Endothelial cell (in vitro differentiated cells): ENCODE data around the gene PPP1R27. TPM values are rescaled to one million over a fixed set of nuclear protein-coding genes. Genes with fewer than 3 reads are reported as not detected.
A peak's percentile ranks its signal among the peaks of the same experiment; 100 is the strongest.

ENCODE experiments used
- DNase-seq: peaks from one replicate; pipeline ENCODE4 v3.0.0; 2021; ENCODE audit warnings: low spot score
- H3K27ac Mint-ChIP-seq: one replicate; pipeline ENCODE4 v1.8.0; 2021; ENCODE audit warnings: mixed read lengths, inconsistent platforms; ENCODE audit not compliant: unreplicated experiment
- H3K27me3 Mint-ChIP-seq: one replicate; pipeline ENCODE4 v1.8.0; 2021; ENCODE audit warnings: mild to moderate bottlenecking, moderate library complexity, mixed read lengths, inconsistent platforms; ENCODE audit not compliant: unreplicated experiment
- H3K36me3 Mint-ChIP-seq: one replicate; pipeline ENCODE4 v1.8.0; 2021; ENCODE audit warnings: mild to moderate bottlenecking, low read depth, mixed read lengths, inconsistent platforms; ENCODE audit not compliant: unreplicated experiment
- H3K4me1 Mint-ChIP-seq: one replicate; pipeline ENCODE4 v1.8.0; 2021; ENCODE audit warnings: mild to moderate bottlenecking, mixed read lengths, inconsistent platforms; ENCODE audit not compliant: unreplicated experiment
- H3K4me3 Mint-ChIP-seq: one replicate; pipeline ENCODE4 v1.8.0; 2021; ENCODE audit warnings: mild to moderate bottlenecking, mixed read lengths, inconsistent platforms; ENCODE audit not compliant: unreplicated experiment
- H3K9me3 Mint-ChIP-seq: one replicate; pipeline ENCODE4 v1.8.0; 2021; ENCODE audit warnings: mixed read lengths, inconsistent platforms; ENCODE audit not compliant: unreplicated experiment
- CTCF ChIP-seq: fragments of 200-600 bp; sonication (generic); IDR thresholded peaks from one replicate; pipeline ENCODE4 v1.5.0; 2021; ENCODE audit warnings: antibody characterized with exemption; ENCODE audit not compliant: unreplicated experiment
- total RNA-seq: library from RNA; stranded (reverse); fragmentation: NEBNext Ultra II Directional; extraction: Animal tissue kit (Norgen Biotek cat#: 25700); gene quantifications from one replicate; pipeline ENCODE4 v1.2.1, GENCODE V29; 2021; ENCODE audit not compliant: unreplicated experiment

PPP1R27 gene
- total RNA-seq, 1 donor from 2014 or later, result not detected

- Mint-ChIP-seq H3K27ac (peak overlapping the region; percentile 98), H3K36me3 (peaks cover 22% of the 10 kb centered on the region), H3K9me3 (no peaks in the 10 kb centered on the region), H3K4me1 (peaks cover 31% of the 10 kb centered on the region), H3K27me3 (peaks cover 25% of the 10 kb centered on the region), H3K4me3 (peak overlapping the region; percentile 95)
- TF ChIP-seq CTCF, result no peak
- peak; percentile 99 for DNase-seq
These were observed 26.1 kb upstream of the PPP1R27 start for GRCh38 chr17:81860756-81861568.

- H3K9me3 Mint-ChIP-seq, result no peaks in the 10 kb centered on the region
- no peak for TF ChIP-seq CTCF
- peak within 1 kb of the TSS; percentile 98 for H3K4me3 Mint-ChIP-seq
- H3K4me1 Mint-ChIP-seq, result peaks cover 31% of the 10 kb centered on the region
- peaks cover 27% of the 10 kb centered on the region for H3K36me3 Mint-ChIP-seq
- peaks cover 19% of the 10 kb centered on the region for H3K27me3 Mint-ChIP-seq
- peak within 1 kb of the TSS; percentile 98 for H3K27ac Mint-ChIP-seq
- peak; percentile 37 for DNase-seq
These were observed 25.3 kb upstream of the PPP1R27 start, which contains the start of gene P4HB for GRCh38 chr17:81859906-81860755. Gene P4HB, minus strand, starts transcription at chr17:81860535. Its CDS starts 64 bp downstream, at chr17:81860471.

- peaks cover 17% of the 10 kb centered on the region for H3K27me3 Mint-ChIP-seq
- no peaks in the 10 kb centered on the region for H3K9me3 Mint-ChIP-seq
- no peak for DNase-seq
- H3K4me3 Mint-ChIP-seq, result peak overlapping the region; percentile 98
- peak overlapping the region; percentile 91 for H3K27ac Mint-ChIP-seq
- H3K4me1 Mint-ChIP-seq, result peaks cover 31% of the 10 kb centered on the region
- no peak for TF ChIP-seq CTCF
- H3K36me3 Mint-ChIP-seq, result peaks cover 27% of the 10 kb centered on the region
These were observed 24.4 kb upstream of the PPP1R27 start for GRCh38 chr17:81858967-81859905.

- H3K4me1 Mint-ChIP-seq, result peaks cover 27% of the 10 kb centered on the region
- peaks cover 23% of the 10 kb centered on the region for H3K36me3 Mint-ChIP-seq
- DNase-seq, result no peak
These were observed 23.5 kb upstream of the PPP1R27 start for GRCh38 chr17:81858170-81858966.

More at GRCh38 chr17:81858170-81858966, 23.5 kb upstream of the PPP1R27 start:
- Mint-ChIP-seq H3K27me3 (peaks cover 14% of the 10 kb centered on the region), H3K4me3 (peak overlapping the region; percentile 98), H3K27ac (peak overlapping the region; percentile 61), H3K9me3 (no peaks in the 10 kb centered on the region)
- TF ChIP-seq CTCF, result no peak
